ENCODE data around the gene NF2.

- no peak for TF ChIP-seq POLR2A (IDR thresholded peaks at IDR 0.05)
- TF ChIP-seq CTCF (IDR thresholded peaks at IDR 0.05): no peak
Observed at GRCh38 chr22:29731058-29731850, 127.8 kb downstream of the NF2 start.

All from Peyer's patch (tissue), 4 donors.